GM21717 (cell line): ENCODE results near the gene VEGFA.

Experiments used
- ATAC-seq: cut with Tn5 transposase; IDR thresholded peaks from one replicate; pipeline ENCODE4 v1.9.1; 2021; ENCODE audit warnings: mild to moderate bottlenecking, moderate library complexity; ENCODE audit not compliant: unreplicated experiment

VEGFA gene

GRCh38 chr6:43771858-43772680 lies 2.1 kb downstream of the VEGFA start:
- ATAC-seq, result no peak

- ATAC-seq, result no peak
Measured at GRCh38 chr6:43772681-43773049, 2.7 kb downstream of the VEGFA start.

DNA sequence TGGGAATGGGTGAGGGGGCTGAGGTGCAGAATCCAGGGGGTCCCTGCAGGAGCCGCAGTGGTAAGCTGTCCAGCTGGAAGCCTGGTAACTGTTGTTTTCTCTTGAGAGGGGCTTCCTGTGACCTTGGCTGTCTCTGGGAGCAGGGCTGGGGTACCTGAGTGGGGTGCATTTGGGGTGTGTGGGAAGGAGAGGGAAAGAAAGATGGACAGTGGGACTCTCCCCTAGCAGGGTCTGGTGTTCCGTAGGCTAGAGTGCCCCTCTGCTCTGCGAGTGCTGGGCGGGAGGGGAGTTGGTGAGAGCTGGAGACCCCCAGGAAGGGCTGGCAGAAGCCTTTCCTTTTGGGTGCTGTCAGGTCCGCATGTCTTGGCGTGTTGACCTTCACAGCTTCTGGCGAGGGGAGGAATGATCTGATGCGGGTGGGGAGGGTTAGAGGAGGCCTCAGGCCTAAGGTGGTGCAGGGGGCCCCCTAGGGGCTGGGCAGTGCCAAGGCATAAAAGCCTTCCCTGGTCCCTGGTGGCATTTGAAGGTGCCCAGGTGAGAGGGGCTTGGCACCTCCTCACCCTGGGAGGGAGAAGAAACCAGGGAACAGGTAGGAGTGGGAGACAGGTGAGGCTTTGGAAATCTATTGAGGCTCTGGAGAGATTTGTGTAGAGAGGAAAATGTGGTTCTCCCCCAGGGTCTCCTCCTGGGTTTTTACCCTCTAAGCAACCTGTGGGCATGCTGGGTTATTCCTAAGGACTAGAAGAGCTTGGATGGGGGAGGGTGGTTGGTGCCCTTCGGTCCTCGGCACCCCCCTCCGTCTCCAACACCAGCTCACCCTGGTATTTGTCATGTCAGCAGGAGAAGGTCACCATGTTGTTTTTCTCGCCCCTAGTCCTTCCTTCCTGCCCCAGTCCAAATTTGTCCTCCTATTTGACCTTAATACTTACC lies 3.3 kb downstream of the VEGFA start:
- ATAC-seq, result no peak

DNA sequence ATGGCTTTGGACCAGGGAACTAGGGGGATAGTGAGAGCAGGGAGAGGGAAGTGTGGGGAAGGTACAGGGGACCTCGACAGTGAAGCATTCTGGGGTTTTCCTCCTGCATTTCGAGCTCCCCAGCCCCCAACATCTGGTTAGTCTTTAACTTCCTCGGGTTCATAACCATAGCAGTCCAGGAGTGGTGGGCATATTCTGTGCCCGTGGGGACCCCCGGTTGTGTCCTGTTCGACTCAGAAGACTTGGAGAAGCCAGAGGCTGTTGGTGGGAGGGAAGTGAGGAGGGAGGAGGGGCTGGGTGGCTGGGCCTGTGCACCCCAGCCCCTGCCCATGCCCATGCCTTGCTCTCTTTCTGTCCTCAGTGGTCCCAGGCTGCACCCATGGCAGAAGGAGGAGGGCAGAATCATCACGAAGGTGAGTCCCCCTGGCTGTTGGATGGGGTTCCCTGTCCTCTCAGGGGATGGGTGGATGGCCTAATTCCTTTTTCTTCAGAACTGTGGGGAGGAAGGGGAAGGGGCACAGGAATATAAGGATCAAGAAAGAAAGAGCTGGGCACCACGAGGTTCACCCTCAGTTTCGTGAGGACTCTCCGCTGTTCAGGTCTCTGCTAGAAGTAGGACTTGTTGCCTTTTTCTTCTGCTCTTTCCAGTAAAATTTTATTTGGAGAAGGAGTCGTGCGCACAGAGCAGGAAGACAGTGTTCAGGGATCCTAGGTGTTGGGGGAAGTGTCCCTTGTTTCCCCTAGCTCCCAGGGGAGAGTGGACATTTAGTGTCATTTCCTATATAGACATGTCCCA lies 4.2 kb downstream of the VEGFA start:
- ATAC-seq, result no peak

- ATAC-seq, result no peak
Measured at GRCh38 chr6:43774776-43775534, 4.9 kb downstream of the VEGFA start.

DNA sequence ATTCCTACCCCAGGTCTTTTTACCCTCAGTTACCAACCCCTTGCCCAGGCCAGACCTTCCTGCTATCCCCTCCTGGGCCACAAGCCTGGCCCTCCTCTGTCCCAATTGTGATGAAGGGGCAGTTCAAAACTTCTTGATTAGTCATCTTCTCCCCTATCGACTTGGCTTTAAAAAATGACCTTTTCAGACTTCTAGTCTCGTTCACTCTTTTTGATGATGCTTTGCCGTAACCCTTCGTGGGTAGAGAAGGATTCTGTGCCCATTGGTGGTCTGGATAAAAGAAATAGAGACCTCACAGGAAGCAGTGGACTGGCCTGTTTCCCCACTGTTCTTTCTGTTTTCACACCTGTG lies 5.5 kb downstream of the VEGFA start:
- ATAC-seq, result no peak

- no peak for ATAC-seq
Measured at GRCh38 chr6:43776115-43776798, 6.2 kb downstream of the VEGFA start.

GRCh38 chr6:43776799-43777776 lies 7.1 kb downstream of the VEGFA start:
- ATAC-seq, result no peak

DNA sequence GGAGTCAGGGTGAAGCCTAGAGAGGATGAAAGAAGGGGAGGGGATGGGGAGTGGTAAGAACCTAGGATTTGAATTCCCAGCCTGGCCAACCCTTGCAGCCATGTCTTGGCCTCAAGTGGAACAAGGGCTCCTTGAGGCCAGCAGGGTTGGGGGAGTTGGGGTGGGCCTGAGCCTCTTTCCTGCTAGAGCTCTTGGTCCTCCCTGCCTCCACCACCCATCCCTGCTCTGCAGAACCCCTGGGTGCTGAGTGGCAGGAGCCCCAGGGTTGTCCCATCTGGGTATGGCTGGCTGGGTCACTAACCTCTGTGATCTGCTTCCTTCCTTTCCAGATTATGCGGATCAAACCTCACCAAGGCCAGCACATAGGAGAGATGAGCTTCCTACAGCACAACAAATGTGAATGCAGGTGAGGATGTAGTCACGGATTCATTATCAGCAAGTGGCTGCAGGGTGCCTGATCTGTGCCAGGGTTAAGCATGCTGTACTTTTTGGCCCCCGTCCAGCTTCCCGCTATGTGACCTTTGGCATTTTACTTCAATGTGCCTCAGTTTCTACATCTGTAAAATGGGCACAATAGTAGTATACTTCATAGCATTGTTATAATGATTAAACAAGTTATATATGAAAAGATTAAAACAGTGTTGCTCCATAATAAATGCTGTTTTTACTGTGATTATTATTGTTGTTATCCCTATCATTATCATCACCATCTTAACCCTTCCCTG lies 8.3 kb downstream of the VEGFA start:
- no peak for ATAC-seq

DNA sequence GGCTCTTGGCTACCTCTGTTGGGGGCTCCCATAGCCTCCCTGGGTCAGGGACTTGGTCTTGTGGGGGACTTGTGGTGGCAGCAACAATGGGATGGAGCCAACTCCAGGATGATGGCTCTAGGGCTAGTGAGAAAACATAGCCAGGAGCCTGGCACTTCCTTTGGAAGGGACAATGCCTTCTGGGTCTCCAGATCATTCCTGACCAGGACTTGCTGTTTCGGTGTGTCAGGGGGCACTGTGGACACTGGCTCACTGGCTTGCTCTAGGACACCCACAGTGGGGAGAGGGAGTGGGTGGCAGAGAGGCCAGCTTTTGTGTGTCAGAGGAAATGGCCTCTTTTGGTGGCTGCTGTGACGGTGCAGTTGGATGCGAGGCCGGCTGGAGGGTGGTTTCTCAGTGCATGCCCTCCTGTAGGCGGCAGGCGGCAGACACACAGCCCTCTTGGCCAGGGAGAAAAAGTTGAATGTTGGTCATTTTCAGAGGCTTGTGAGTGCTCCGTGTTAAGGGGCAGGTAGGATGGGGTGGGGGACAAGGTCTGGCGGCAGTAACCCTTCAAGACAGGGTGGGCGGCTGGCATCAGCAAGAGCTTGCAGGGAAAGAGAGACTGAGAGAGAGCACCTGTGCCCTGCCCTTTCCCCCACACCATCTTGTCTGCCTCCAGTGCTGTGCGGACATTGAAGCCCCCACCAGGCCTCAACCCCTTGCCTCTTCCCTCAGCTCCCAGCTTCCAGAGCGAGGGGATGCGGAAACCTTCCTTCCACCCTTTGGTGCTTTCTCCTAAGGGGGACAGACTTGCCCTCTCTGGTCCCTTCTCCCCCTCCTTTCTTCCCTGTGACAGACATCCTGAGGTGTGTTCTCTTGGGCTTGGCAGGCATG lies 9.2 kb downstream of the VEGFA start:
- no peak for ATAC-seq

GRCh38 chr6:43779852-43780236 lies 9.8 kb downstream of the VEGFA start:
- ATAC-seq, result no peak

DNA sequence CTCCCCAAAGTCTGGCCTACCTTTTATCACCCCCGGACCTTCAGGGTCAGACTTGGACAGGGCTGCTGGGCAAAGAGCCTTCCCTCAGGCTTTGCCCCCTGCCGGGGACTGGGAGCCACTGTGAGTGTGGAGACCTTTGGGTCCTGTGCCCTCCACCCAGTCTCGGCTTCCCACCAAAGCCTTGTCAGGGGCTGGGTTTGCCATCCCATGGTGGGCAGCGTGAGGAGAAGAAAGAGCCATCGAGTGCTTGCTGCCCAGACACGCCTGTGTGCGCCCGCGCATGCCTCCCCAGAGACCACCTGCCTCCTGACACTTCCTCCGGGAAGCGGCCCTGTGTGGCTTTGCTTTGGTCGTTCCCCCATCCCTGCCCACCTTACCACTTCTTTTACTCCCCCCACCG lies 10.3 kb downstream of the VEGFA start:
- ATAC-seq, result no peak

- no peak for ATAC-seq
Measured at GRCh38 chr6:43780941-43781928, 11.2 kb downstream of the VEGFA start.

GRCh38 chr6:43781941-43782704 lies 12.1 kb downstream of the VEGFA start:
- ATAC-seq, result no peak

- ATAC-seq, result no peak
Measured at GRCh38 chr6:43782764-43783513, 12.9 kb downstream of the VEGFA start.
